HAP-1 (cell line): ENCODE data around the gene FAM111A.
A peak's percentile ranks its signal among the peaks of the same experiment; 100 is the strongest.
"Not testable (repeated sequence)": the region's sequence is repeated elsewhere in the genome, so short reads cannot be mapped to it uniquely, and the experiment has no call there.

Source experiments
- DNase-seq, 2 experiments: peaks; one replicate each; pipeline ENCODE4 v3.0.0-alpha.2; 2016 to 2020; ENCODE audit warnings: low spot score in 2 of 2
- H3K27me3 ChIP-seq: fragments of 250-450 bp; sonication (Bioruptor Pico); 2 replicates; pipeline ENCODE4 v1.5.1; 2020; ENCODE audit warnings: low read depth, mild to moderate bottlenecking, moderate library complexity
- H3K36me3 ChIP-seq: fragments of 250-450 bp; sonication (Bioruptor Pico); replicated peaks from 2 replicates; pipeline ENCODE4 v1.5.1; 2020; ENCODE audit warnings: mild to moderate bottlenecking
- H3K4me1 ChIP-seq: fragments of 250-450 bp; sonication (Bioruptor Pico); 2 replicates; pipeline ENCODE4 v1.5.1; 2020; ENCODE audit warnings: mild to moderate bottlenecking
- H3K4me3 ChIP-seq: fragments of 250-450 bp; sonication (Bioruptor Pico); 2 replicates; pipeline ENCODE4 v1.5.1; 2020; ENCODE audit warnings: mild to moderate bottlenecking, moderate library complexity
- H3K9me3 ChIP-seq: fragments of 250-450 bp; sonication (Bioruptor Pico); 2 replicates; pipeline ENCODE4 v1.5.1; 2020; ENCODE audit warnings: mild to moderate bottlenecking, moderate library complexity
- in situ Hi-C: fragments of 300-500 bp; cut with MboI; formaldehyde crosslinking; loops from 3 replicates; pipeline ENCODE4 v1.14.3; 2020; ENCODE audit warnings: low sequenced_read_pairs, inconsistent platforms, mixed read lengths

The FAM111A gene, protein sequence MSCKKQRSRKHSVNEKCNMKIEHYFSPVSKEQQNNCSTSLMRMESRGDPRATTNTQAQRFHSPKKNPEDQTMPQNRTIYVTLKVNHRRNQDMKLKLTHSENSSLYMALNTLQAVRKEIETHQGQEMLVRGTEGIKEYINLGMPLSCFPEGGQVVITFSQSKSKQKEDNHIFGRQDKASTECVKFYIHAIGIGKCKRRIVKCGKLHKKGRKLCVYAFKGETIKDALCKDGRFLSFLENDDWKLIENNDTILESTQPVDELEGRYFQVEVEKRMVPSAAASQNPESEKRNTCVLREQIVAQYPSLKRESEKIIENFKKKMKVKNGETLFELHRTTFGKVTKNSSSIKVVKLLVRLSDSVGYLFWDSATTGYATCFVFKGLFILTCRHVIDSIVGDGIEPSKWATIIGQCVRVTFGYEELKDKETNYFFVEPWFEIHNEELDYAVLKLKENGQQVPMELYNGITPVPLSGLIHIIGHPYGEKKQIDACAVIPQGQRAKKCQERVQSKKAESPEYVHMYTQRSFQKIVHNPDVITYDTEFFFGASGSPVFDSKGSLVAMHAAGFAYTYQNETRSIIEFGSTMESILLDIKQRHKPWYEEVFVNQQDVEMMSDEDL

GRCh38 chr11:59142530-59143507, at the start of gene FAM111A:
FAM111A (plus strand) TSS chr11:59142856; CDS start chr11:59148873, 6,017 bp downstream.
- Histone ChIP-seq H3K36me3 (no peaks in the 10 kb centered on the region), H3K27me3 (no peaks in the 10 kb centered on the region), H3K4me1 (peaks cover 22% of the 10 kb centered on the region), H3K9me3 (no peaks in the 10 kb centered on the region), H3K4me3 (peak within 1 kb of the TSS; percentile 51)
- in situ Hi-C loops: no loop called here
- peak; percentile 41 to 80 for DNase-seq

GRCh38 chr11:59093576-59093975, 49.1 kb upstream of the FAM111A start:
- H3K36me3 ChIP-seq, DNase-seq, H3K4me1 ChIP-seq: not testable (repeated sequence)

DNA sequence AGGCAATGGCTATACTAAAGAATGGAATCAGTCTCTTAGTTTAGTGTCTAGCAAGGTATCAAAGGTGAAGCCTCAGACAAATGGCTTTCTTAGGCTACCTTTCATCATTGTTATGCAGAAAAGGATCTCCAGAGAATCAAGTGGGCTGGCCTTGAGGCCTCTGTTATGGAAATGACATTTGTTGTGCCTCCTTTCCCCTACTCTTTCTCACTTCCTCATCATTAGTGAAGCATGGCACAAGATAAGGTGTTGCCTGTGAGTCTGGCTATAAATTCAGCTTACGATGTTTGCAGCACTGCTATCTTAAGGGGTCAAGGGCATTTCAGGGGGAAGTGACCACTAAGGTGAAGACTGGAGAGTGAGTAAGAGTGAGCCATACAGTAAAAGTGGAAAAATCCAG, 47.4 kb upstream of the FAM111A start:
- H3K36me3 ChIP-seq, in situ Hi-C loops, H3K27me3 ChIP-seq, H3K4me1 ChIP-seq, H3K4me3 ChIP-seq, H3K9me3 ChIP-seq: not testable (repeated sequence)
- peak in 1 of 2 experiments; percentile 4 for DNase-seq

More at GRCh38 chr11:59093576-59093975, 49.1 kb upstream of the FAM111A start:
- H3K27me3 ChIP-seq, H3K4me3 ChIP-seq, in situ Hi-C loops, H3K9me3 ChIP-seq: not testable (repeated sequence)

- H3K4me3 ChIP-seq, H3K36me3 ChIP-seq, H3K27me3 ChIP-seq, H3K4me1 ChIP-seq, H3K9me3 ChIP-seq, in situ Hi-C loops, DNase-seq: not testable (repeated sequence)
Measured at GRCh38 chr11:59095972-59096575, 46.6 kb upstream of the FAM111A start.

GRCh38 chr11:59097113-59097708, 45.4 kb upstream of the FAM111A start:
- in situ Hi-C loops: no loop called here
- peak; percentile 33 to 74 for DNase-seq

GRCh38 chr11:59097938-59098337, 44.7 kb upstream of the FAM111A start:
- in situ Hi-C loops, H3K36me3 ChIP-seq, H3K9me3 ChIP-seq, H3K4me3 ChIP-seq, DNase-seq, H3K27me3 ChIP-seq, H3K4me1 ChIP-seq: not testable (repeated sequence)

More at GRCh38 chr11:59097113-59097708, 45.4 kb upstream of the FAM111A start:
- Histone ChIP-seq H3K36me3 (no peaks in the 10 kb centered on the region), H3K4me3 (no peak overlapping the region), H3K9me3 (no peaks in the 10 kb centered on the region), H3K4me1 (no peaks in the 10 kb centered on the region), H3K27me3 (no peaks in the 10 kb centered on the region; the same call in 1 of the 2 replicates)

GRCh38 chr11:59102259-59102765, 40.3 kb upstream of the FAM111A start:
- H3K4me3 ChIP-seq: no peak overlapping the region
- no peaks in the 10 kb centered on the region for H3K9me3 ChIP-seq
- in situ Hi-C loops: no loop called here
- H3K27me3 ChIP-seq: no peaks in the 10 kb centered on the region; the same call in 1 of the 2 replicates
- no peaks in the 10 kb centered on the region for H3K4me1 ChIP-seq
- H3K36me3 ChIP-seq: no peaks in the 10 kb centered on the region
- no peak for DNase-seq

DNA sequence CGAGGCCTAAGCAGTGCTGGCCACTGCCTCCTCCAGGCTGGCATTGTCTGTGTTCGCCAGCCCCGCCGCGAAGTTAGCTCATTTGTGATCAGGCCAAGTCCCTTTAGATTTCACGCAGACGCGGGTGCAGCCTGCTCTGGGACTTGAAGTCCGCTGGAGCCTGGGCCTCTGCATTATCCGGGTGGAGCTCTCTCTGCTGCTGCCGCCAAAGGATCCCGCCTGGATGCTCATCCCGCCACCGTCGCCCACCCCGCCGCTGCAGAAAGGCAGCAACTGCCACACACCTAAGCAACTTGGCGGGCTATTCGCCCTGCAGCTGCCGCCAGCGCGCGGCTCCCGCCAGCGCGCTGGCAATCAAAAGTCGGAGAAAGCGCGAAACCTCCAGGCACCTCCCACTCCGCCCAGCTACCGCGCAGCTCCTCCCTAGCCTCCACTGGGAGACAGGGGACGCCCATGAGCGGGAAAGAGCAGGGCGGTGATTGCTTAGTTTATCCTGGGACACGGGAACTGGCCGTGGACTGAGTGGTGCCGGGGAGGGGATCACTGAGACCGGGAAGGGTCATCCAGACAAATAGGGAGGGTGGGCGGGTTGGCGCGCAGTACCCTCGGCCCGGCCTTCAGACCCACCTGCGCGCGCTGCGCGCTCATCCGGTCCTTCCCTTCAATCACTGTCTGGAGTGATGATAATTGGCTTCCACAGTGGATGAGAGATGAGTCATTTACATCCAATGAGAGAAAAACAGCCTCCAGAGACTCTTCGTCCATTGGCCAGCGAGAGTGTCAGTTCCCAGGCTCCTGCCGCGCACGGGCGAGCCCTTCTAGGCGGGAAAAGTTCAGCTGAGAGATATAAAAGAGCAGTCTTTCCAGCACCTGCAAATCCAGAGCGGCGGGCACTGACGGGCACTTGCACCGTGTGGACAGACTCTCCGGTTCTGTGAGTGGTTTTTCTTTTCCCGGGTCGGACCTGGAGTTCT, 36.0 kb upstream of the FAM111A start, which contains the start of gene FAM111B:
Gene FAM111B, plus strand, starts transcription at position 875 of the 974 bp plus-strand sequence. CDS start 2,389 bp downstream, outside the sequence.
- H3K4me3 ChIP-seq: peak within 1 kb of the TSS; percentile 43
- H3K27me3 ChIP-seq: no peaks in the 10 kb centered on the region
- H3K4me1 ChIP-seq: peaks cover 7% of the 10 kb centered on the region; the same call in 1 of the 2 replicates
- in situ Hi-C loops: no loop called here
- DNase-seq: peak; percentile 89 to 94
- H3K36me3 ChIP-seq: peaks cover 25% of the 10 kb centered on the region
- H3K9me3 ChIP-seq: no peaks in the 10 kb centered on the region

DNA sequence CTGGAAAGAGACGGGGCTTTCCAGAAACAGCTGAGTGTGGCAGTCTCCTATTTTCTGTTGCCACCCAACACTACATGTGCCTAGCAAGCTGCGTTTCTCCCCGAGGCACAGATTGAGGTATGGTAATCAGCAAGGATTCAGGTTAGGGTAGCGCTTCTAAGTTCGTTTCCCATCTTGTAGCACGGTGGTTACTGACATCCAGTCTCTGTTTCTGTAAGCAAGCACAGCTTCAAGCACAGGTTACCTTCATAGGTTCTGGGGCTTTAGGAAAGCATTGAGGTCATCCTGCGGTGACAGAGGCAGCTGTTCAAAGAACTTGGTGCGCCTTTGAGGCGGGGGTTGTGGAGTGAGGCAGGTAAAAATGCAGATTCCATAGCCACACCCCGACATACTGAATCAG, 34.9 kb upstream of the FAM111A start:
- peak in 1 of 2 experiments; percentile 11 for DNase-seq
- peak overlapping the region; percentile 43 for H3K4me3 ChIP-seq
- H3K36me3 ChIP-seq: peaks cover 32% of the 10 kb centered on the region
- H3K4me1 ChIP-seq, in situ Hi-C loops, H3K27me3 ChIP-seq, H3K9me3 ChIP-seq: not testable (repeated sequence)

DNA sequence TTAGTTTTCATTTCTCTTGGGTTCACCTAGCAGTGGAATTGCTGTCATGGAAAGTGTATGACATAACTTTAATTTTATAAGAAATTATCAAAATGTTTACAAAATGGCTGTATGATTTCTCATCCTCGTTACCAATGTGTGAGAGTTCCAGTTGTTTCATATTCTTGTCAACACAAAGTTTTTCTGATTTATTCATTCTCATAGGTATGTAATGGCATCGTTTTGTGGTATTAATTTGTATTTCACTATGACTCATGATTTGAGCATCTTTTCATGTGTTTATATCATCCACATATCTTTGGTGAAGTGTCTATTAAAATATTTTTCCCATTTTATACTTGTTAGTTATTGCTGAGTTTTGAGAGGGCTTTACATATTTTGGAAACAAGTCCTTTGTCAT, 30.2 kb upstream of the FAM111A start:
- Histone ChIP-seq H3K27me3 (no peaks in the 10 kb centered on the region), H3K9me3 (no peaks in the 10 kb centered on the region), H3K36me3 (peaks cover 46% of the 10 kb centered on the region), H3K4me3 (no peak overlapping the region), H3K4me1 (peaks cover 7% of the 10 kb centered on the region; the same call in 1 of the 2 replicates)
- no peak for DNase-seq
- in situ Hi-C loops: no loop called here

GRCh38 chr11:59114344-59114743, 28.3 kb upstream of the FAM111A start:
- no peak overlapping the region for H3K4me3 ChIP-seq
- no peak for DNase-seq
- peaks cover 5% of the 10 kb centered on the region; the same call in 1 of the 2 replicates for H3K4me1 ChIP-seq
- H3K9me3 ChIP-seq: 0 out of 2 replicates have a peak, but pooled peaks cover 5% of the 10 kb centered on the region
- H3K36me3 ChIP-seq: peaks cover 44% of the 10 kb centered on the region
- in situ Hi-C loops: no loop called here
- no peaks in the 10 kb centered on the region for H3K27me3 ChIP-seq

DNA sequence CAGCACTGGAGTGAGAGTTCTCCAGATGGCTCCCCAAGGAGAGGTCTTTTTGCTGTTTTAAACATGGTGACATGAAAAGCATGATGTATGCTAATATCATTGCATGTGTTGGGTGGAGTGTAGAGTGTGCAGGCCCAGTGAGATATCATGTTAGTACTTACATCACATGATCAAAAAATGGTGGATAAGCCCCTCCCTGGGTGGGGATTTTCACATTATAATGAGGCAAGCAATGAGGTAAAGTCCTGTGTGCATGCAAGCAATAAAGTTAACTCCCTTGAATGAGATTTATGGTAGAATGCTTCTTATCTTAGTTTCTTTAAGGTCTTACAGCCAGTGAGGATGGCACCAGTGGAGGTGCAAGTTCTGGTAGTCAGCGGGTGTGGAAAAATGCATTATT, 27.1 kb upstream of the FAM111A start:
- Histone ChIP-seq H3K4me1 (no peaks in the 10 kb centered on the region), H3K27me3 (no peaks in the 10 kb centered on the region), H3K9me3 (0 out of 2 replicates have a peak, but pooled peaks cover 5% of the 10 kb centered on the region), H3K36me3 (peaks cover 36% of the 10 kb centered on the region), H3K4me3 (no peak overlapping the region)
- in situ Hi-C loops: no loop called here
- no peak for DNase-seq
